GM10266 (cell line): ENCODE results near the gene PLEKHB2.

Experiments used
- DNase-seq: peaks from one replicate; pipeline ENCODE4 v3.0.0; 2012; ENCODE audit errors: extremely low spot score
- CTCF ChIP-seq: IDR thresholded peaks from 2 replicates; pipeline ENCODE4 v1.5.1; 2012; ENCODE audit warnings: mild to moderate bottlenecking, low read depth; ENCODE audit not compliant: control insufficient read depth, insufficient read depth; ENCODE audit errors: missing control alignments

PLEKHB2 gene

DNA sequence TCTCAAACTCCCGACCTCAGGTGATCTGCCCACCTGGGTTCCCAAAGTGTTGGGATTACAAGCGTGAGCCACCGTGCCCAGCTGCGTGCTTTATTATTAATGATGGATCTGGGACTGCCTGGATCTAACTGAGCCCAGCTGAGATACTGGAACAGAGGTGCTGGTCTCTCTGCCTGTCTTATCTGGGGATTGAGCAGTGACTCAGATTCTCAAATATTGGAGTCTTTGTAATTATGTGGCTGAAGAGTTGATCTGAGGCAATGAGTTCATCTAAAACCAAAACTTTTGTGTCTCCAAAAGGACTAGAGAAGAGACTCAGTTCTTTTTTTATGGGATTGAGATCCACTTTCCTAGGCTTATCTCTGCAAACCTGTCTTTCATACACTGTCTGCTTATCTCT lies 16.3 kb downstream of the PLEKHB2 start:
- no peak for DNase-seq
- TF ChIP-seq CTCF = no peak

DNA sequence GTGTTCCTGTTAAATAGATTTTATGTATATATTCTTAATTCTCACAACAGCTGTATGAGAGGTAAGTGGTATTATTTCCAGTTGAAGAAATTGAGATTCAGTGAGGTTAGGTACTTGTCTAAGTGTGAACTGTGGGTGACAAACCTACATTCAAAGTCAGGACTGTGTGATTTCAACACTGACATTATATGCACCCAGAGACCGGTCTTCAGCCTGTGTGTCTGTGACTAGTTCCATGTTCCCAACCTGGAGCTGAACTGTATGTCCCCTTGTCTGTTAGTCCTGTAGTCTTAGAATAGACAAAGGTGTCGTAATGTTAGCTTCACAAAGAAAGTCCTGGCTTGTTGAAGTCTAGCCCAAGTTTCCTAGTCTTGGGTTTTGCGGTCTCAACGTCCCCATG lies 17.4 kb downstream of the PLEKHB2 start:
- no peak for TF ChIP-seq CTCF
- no peak for DNase-seq

GRCh38 chr2:131123192-131123591 lies 18.1 kb downstream of the PLEKHB2 start:
- DNase-seq = no peak
- TF ChIP-seq CTCF = no peak

GRCh38 chr2:131125195-131125757 lies 20.1 kb downstream of the PLEKHB2 start:
- TF ChIP-seq CTCF = no peak
- no peak for DNase-seq

GRCh38 chr2:131126436-131126835 lies 21.3 kb downstream of the PLEKHB2 start:
- no peak for TF ChIP-seq CTCF
- no peak for DNase-seq

GRCh38 chr2:131127076-131127475 lies 21.9 kb downstream of the PLEKHB2 start:
- TF ChIP-seq CTCF = no peak
- DNase-seq = no peak

DNA sequence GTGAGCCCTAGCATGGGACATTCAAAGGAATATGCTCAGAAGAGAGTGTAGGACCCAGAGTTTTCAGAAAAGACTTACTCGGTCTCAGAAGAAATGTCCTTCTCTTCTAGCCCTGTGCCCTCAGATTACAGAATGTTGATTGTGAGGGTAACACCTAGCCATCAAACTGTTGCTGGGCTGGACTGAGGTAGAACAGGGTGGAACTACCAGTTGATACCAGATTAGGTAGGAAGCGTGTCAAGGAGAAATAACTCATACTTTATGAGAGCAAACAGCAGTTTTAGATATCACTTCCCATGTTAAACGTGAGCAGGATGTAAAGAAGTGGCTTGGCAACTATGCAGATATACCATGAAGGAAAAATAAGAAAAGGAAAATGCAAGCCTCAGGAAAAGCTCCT lies 22.8 kb downstream of the PLEKHB2 start:
- no peak for DNase-seq
- no peak for TF ChIP-seq CTCF

- no peak for DNase-seq
- no peak for TF ChIP-seq CTCF
Observed at GRCh38 chr2:131130298-131130596, 25.1 kb downstream of the PLEKHB2 start.
